Lower leg skin (tissue), 4 donors: Measurements from ENCODE around the gene GUCA1A. TPM values are rescaled to one million over a fixed set of nuclear protein-coding genes. Genes with fewer than 3 reads are reported as not detected.
"Not testable (repeated sequence)": the region's sequence is repeated elsewhere in the genome, so short reads cannot be mapped to it uniquely, and the experiment has no call there.

Experiments used
- DNase-seq, 2 donors: peaks; one replicate each; pipeline ENCODE4 v3.0.0-alpha.2; 2019; ENCODE audit warnings: low spot score in 2 of 2
- H3K4me3 ChIP-seq: fragments of 200-600 bp; sonication (generic); 2 replicates; pipeline ENCODE4 v1.5.1; 2017; ENCODE audit warnings: mild to moderate bottlenecking, low read depth; ENCODE audit not compliant: poor library complexity, severe bottlenecking
- POLR2A ChIP-seq, 2 donors: fragments of 450-650 bp; IDR thresholded peaks; one replicate each; pipeline ENCODE4 v1.6.1; 2016 to 2017; ENCODE audit warnings: antibody characterized with exemption in 2 of 2, mild to moderate bottlenecking in 1 of 2, moderate library complexity in 1 of 2
- WGBS, 2 donors: methylation state at CpG; one replicate each; pipeline ENCODE4 v1.1.5; 2018; 5-methylcytosine and 5-hydroxymethylcytosine counted together
- intact Hi-C: fragments of 100-400 bp; cut with DNase I; formaldehyde crosslinking; loops from one replicate; pipeline ENCODE4 v1.15.0; 2023; ENCODE audit warnings: low total_unique reads
- total RNA-seq, 4 donors: library from RNA; depleted of rRNA; stranded (reverse); fragments of >200 nt; gene quantifications; one replicate each; pipeline ENCODE4 v1.1.0, GENCODE V29; 2016
- TF ChIP-seq, protein P1 (sequence below), 3 donors: fragments of 450-650 bp; IDR thresholded peaks; one replicate each; pipeline ENCODE4 v1.5.1; 2016; ENCODE audit warnings: antibody characterized with exemption in 3 of 3, mild to moderate bottlenecking in 3 of 3, moderate library complexity in 2 of 3

GUCA1A gene
- total RNA-seq, 4 donors from 2014 or later, result not detected

DNA sequence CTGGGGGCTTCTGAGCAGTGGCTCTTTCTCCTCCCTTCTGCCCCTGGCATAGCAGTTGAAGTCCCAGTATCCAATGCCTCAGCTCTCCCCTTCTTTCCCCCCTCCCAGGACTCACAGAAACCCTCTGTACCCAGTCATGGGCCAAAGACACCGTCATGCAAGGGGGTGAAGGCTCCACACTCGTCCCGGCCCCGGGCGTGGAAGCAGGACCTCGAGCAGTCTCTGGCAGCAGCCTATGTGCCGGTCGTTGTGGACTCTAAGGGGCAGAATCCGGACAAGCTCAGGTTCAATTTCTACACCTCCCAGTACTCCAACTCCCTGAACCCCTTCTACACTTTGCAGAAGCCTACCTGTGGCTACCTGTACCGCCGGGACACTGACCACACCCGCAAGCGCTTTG lies 10.4 kb upstream of the GUCA1A start:
- TF ChIP-seq, protein P1, sequence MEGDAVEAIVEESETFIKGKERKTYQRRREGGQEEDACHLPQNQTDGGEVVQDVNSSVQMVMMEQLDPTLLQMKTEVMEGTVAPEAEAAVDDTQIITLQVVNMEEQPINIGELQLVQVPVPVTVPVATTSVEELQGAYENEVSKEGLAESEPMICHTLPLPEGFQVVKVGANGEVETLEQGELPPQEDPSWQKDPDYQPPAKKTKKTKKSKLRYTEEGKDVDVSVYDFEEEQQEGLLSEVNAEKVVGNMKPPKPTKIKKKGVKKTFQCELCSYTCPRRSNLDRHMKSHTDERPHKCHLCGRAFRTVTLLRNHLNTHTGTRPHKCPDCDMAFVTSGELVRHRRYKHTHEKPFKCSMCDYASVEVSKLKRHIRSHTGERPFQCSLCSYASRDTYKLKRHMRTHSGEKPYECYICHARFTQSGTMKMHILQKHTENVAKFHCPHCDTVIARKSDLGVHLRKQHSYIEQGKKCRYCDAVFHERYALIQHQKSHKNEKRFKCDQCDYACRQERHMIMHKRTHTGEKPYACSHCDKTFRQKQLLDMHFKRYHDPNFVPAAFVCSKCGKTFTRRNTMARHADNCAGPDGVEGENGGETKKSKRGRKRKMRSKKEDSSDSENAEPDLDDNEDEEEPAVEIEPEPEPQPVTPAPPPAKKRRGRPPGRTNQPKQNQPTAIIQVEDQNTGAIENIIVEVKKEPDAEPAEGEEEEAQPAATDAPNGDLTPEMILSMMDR (IDR thresholded peaks at IDR 0.05), result no peak
- TF ChIP-seq POLR2A (IDR thresholded peaks at IDR 0.05), result no peak
- no peak for DNase-seq
- no peak overlapping the region for H3K4me3 ChIP-seq
- intact Hi-C loops, result no loop called here
- WGBS, 2 donors, result 85 to 91% methylated on average over 13 of the region's 13 CpGs

- 45 to 57% methylated on average over 1 of the region's 1 CpG for WGBS, 2 donors
- TF ChIP-seq POLR2A (IDR thresholded peaks at IDR 0.05), result no peak
- TF ChIP-seq, protein P1 (IDR thresholded peaks at IDR 0.05), result no peak
- intact Hi-C loops, result no loop called here
- DNase-seq, result no peak
- H3K4me3 ChIP-seq, result no peak overlapping the region
Measured at GRCh38 chr6:42163981-42164380, 9.2 kb upstream of the GUCA1A start.

GRCh38 chr6:42165016-42165415 lies 8.1 kb upstream of the GUCA1A start:
- TF ChIP-seq, protein P1 (IDR thresholded peaks at IDR 0.05), result no peak
- no peak for TF ChIP-seq POLR2A (IDR thresholded peaks at IDR 0.05)
- H3K4me3 ChIP-seq, result no peak overlapping the region
- intact Hi-C loops, result no loop called here
- 75 to 82% methylated on average over 9 of the region's 9 CpGs for WGBS, 2 donors
- no peak for DNase-seq

- DNase-seq, result peak; percentile 63 to 90
- intact Hi-C loops, result loop anchor here (2.0 kb wide), 1 partner anchor 92 kb away; no protein-coding TSS in a partner anchor
- 1 to 7% methylated on average over 7 to 8 of the region's 8 CpGs for WGBS, 2 donors
- H3K4me3 ChIP-seq, result no peak overlapping the region
- TF ChIP-seq, protein P1 (IDR thresholded peaks at IDR 0.05), result peak in 1 of 3 donors; percentile 83
- no peak for TF ChIP-seq POLR2A (IDR thresholded peaks at IDR 0.05)
Measured at GRCh38 chr6:42166444-42167141, 6.6 kb upstream of the GUCA1A start.

DNA sequence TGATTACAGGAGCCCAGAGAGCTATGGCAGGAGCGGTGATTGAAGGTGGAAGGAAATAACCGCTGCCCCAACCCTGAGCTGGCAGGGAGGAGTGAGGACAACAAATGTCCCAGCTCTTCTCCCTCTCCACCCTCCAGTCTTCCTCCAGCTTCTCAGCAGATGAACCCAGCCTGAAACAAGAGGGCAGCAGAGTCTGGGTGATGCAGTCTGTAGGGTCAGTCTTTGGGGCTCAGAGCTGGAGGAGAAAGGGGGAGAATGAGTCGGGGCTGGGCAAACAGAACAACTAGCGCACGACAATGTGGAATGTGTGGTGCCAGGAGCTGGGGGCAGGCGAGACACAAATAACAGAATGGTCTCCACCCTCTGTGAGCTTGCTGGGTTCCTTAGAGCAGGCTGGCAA lies 4.5 kb upstream of the GUCA1A start:
- DNase-seq, result no peak
- TF ChIP-seq POLR2A (IDR thresholded peaks at IDR 0.05), result no peak
- TF ChIP-seq, protein P1 (IDR thresholded peaks at IDR 0.05), result no peak
- 81 to 87% methylated on average over 6 of the region's 6 CpGs for WGBS, 2 donors
- intact Hi-C loops, result no loop called here
- H3K4me3 ChIP-seq, result no peak overlapping the region

DNA sequence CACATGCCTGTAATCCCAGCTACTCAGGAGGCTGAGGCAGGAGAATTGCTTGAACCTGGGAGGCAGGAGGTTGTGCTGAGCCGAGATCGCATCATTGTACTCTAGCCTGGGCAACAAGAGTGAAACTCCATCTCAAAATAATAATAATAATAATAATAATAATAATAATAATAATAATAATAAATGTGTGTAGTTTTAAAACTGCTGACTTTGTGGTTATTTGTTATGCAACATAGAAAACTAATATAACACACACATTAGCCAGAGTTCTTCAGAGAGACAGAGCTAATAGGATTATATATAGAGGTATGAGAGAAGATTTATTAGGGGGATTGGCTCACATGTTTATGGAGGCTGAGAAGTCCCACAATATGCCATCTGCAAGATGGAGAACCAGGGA lies 3.4 kb upstream of the GUCA1A start:
- WGBS, 2 donors, result 44 to 76% methylated on average over 2 of the region's 2 CpGs
- intact Hi-C loops, result loop anchor here (10.0 kb wide), 1 partner anchor 235 kb away; no protein-coding TSS in a partner anchor
- DNase-seq, H3K4me3 ChIP-seq: not testable (repeated sequence)
